Muscle layer of colon (tissue), 2 donors: ENCODE results near the gene NAV2.

Source experiments
- H3K27ac ChIP-seq: one replicate; pipeline ENCODE4 v1.7.0; 2013; ENCODE audit warnings: low read depth, mild to moderate bottlenecking, low read length, moderate library complexity
- H3K27me3 ChIP-seq, 2 donors: one replicate each; pipeline ENCODE4 v1.7.0; 2013; ENCODE audit warnings: low read length in 2 of 2, mild to moderate bottlenecking in 2 of 2; ENCODE audit not compliant: insufficient read depth in 2 of 2, control insufficient read depth in 1 of 2
- H3K36me3 ChIP-seq: one replicate; pipeline ENCODE4 v1.7.0; 2013; ENCODE audit warnings: mild to moderate bottlenecking, low read length; ENCODE audit not compliant: insufficient read depth
- H3K4me1 ChIP-seq: one replicate; pipeline ENCODE4 v1.7.0; 2013; ENCODE audit warnings: mild to moderate bottlenecking, low read length; ENCODE audit not compliant: insufficient read depth
- H3K4me3 ChIP-seq, 2 donors: one replicate each; pipeline ENCODE4 v1.7.0; 2013; ENCODE audit warnings: low read length in 2 of 2, low read depth in 1 of 2, mild to moderate bottlenecking in 1 of 2, moderate library complexity in 1 of 2
- H3K9ac ChIP-seq: one replicate; pipeline ENCODE4 v1.7.0; 2013; ENCODE audit warnings: low read length
- H3K9me3 ChIP-seq: one replicate; pipeline ENCODE4 v1.7.0; 2013; ENCODE audit warnings: mild to moderate bottlenecking, low read length
- donor health status: abdominal sarcoma.
- donor health status: Adenocarcinoma of cecum.

NAV2 gene

GRCh38 chr11:19690885-19691284, 21.8 kb upstream of the NAV2 start:
- H3K27ac ChIP-seq: no peak overlapping the region

GRCh38 chr11:19691815-19692500, 20.7 kb upstream of the NAV2 start:
- Histone ChIP-seq H3K36me3 (no peaks in the 10 kb centered on the region), H3K27me3 (no peaks in the 10 kb centered on the region), H3K4me3 (no peak overlapping the region), H3K9me3 (no peaks in the 10 kb centered on the region), H3K4me1 (peaks cover 36% of the 10 kb centered on the region), H3K9ac (no peak overlapping the region), H3K27ac (no peak overlapping the region)

More at GRCh38 chr11:19690885-19691284, 21.8 kb upstream of the NAV2 start:
- no peak overlapping the region for H3K9ac ChIP-seq
- no peak overlapping the region for H3K4me3 ChIP-seq
- no peaks in the 10 kb centered on the region for H3K9me3 ChIP-seq
- H3K4me1 ChIP-seq: peaks cover 37% of the 10 kb centered on the region
- H3K36me3 ChIP-seq: no peaks in the 10 kb centered on the region
- no peaks in the 10 kb centered on the region for H3K27me3 ChIP-seq

DNA sequence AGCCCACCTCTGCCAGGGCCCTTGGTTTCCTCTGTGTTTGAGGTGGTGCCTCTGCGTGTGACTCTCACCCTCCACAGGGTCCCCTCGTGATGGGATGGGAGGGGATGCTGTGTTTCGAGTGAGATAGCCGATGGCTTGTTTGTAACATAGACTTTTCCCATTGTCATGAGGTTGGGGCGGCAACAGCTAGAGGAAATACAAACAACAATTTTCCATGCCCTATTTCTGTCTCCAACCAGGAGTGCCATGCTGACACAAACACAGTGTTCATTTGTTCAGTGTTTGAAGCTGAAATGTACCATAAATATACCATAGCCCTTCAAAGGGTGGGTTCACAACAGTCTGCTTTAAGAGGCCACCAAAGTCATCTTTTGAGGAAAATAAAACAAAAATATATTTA, 19.5 kb upstream of the NAV2 start:
- no peak overlapping the region for H3K9ac ChIP-seq
- H3K36me3 ChIP-seq: no peaks in the 10 kb centered on the region
- H3K4me1 ChIP-seq: peaks cover 36% of the 10 kb centered on the region
- no peak overlapping the region for H3K4me3 ChIP-seq
- H3K9me3 ChIP-seq: no peaks in the 10 kb centered on the region
- no peaks in the 10 kb centered on the region for H3K27me3 ChIP-seq
- H3K27ac ChIP-seq: no peak overlapping the region

GRCh38 chr11:19694796-19695345, 17.8 kb upstream of the NAV2 start:
- H3K36me3 ChIP-seq: no peaks in the 10 kb centered on the region

DNA sequence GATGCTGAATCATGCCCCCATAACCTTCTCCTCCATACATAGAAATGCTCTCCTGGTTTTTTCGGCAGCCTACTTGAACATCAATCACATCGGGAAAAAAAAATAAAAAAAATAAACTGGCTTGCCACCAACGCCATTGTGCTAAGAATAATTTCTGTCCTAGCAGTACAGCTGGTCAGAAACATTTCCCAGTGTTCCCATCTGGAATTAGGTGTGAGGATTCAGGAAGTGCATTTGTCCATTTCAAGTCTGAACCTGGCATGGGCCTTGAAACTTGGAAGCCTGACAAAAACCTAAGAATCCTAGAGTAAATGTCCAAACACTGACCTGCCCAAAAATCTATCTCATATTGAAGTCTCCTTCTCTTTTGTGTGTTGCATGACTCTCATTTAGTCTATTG, 16.6 kb upstream of the NAV2 start:
- H3K9ac ChIP-seq: peak overlapping the region; percentile 14
- no peak overlapping the region for H3K4me3 ChIP-seq
- peaks cover 39% of the 10 kb centered on the region for H3K4me1 ChIP-seq
- H3K27ac ChIP-seq: peak overlapping the region; percentile 41
- H3K9me3 ChIP-seq: no peaks in the 10 kb centered on the region
- no peaks in the 10 kb centered on the region for H3K36me3 ChIP-seq
- no peaks in the 10 kb centered on the region for H3K27me3 ChIP-seq

More at GRCh38 chr11:19694796-19695345, 17.8 kb upstream of the NAV2 start:
- no peak overlapping the region for H3K4me3 ChIP-seq
- no peaks in the 10 kb centered on the region for H3K27me3 ChIP-seq
- no peak overlapping the region for H3K9ac ChIP-seq
- no peaks in the 10 kb centered on the region for H3K9me3 ChIP-seq
- H3K4me1 ChIP-seq: peaks cover 39% of the 10 kb centered on the region
- no peak overlapping the region for H3K27ac ChIP-seq

GRCh38 chr11:19696904-19697303, 15.7 kb upstream of the NAV2 start:
- no peak overlapping the region for H3K9ac ChIP-seq
- H3K27me3 ChIP-seq: no peaks in the 10 kb centered on the region
- peaks cover 45% of the 10 kb centered on the region for H3K4me1 ChIP-seq
- no peaks in the 10 kb centered on the region for H3K36me3 ChIP-seq
- H3K4me3 ChIP-seq: no peak overlapping the region
- no peak overlapping the region for H3K27ac ChIP-seq
- H3K9me3 ChIP-seq: no peaks in the 10 kb centered on the region

DNA sequence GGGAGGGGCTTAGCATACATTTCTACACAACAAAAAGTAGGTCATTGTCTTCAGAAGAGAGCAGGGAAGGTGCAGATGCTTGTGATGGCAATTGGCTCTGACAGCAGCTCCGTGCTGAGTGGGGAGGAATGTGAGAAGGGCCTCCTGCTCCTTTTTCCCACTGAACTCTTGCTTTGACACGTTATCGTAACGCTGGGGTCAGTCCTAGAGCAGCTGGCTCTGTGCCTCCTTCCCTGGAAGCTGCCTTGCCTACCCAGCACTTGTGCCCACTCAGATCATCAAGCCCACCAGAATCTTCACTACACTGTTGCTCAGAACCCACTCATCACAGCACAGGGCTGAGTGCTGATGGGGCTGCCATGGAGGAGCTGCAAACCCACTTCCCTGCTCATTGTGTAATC, 14.9 kb upstream of the NAV2 start:
- no peaks in the 10 kb centered on the region for H3K36me3 ChIP-seq
- H3K27me3 ChIP-seq: no peaks in the 10 kb centered on the region
- no peak overlapping the region for H3K9ac ChIP-seq
- no peak overlapping the region for H3K4me3 ChIP-seq
- peaks cover 50% of the 10 kb centered on the region for H3K4me1 ChIP-seq
- H3K9me3 ChIP-seq: no peaks in the 10 kb centered on the region
- peak overlapping the region; percentile 54 for H3K27ac ChIP-seq

DNA sequence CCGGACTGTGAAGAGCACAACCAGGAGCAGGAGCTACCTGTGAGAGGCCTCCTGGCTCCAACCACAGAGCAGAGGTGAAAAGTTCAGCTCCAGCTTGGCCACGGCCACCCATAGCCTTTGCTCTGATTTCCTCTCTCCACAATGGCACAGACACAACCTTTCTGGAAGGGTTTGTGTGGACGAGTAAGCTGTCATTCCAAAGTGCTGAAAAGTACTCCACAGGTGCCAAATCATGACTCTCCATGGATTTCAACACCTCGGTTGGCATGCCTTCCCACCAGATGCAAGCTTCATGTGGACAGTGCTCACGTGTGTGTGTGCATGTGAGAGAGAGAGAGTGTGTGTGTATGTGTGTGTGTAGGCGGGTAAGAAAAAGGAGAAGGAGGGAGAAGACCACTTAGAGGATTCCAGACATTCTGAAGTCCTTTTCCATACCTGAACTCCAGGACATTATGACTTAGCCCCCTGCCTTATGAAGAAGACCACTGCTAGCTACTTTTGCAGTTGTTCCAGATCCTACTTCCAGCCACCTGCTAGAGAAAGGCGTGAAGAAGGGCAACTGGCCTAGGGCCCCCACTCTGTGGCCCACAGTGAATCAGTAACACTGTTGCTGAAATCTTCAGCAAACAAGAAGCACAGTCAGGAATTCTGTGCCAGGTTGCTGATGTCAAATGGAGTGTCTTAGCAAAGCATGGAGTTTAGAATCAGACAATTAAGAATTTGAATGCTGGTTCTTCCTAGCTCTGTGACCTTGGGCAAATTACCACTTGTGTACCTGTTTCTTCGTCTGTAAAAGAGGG, 13.9 kb upstream of the NAV2 start:
- no peaks in the 10 kb centered on the region for H3K9me3 ChIP-seq
- H3K36me3 ChIP-seq: no peaks in the 10 kb centered on the region
- no peak overlapping the region for H3K9ac ChIP-seq
- no peaks in the 10 kb centered on the region for H3K27me3 ChIP-seq
- peaks cover 55% of the 10 kb centered on the region for H3K4me1 ChIP-seq
- H3K27ac ChIP-seq: peak overlapping the region; percentile 54
- H3K4me3 ChIP-seq: peak overlapping the region in 1 of 2 donors; percentile 23

GRCh38 chr11:19701421-19701820, 11.2 kb upstream of the NAV2 start:
- Histone ChIP-seq H3K4me3 (no peak overlapping the region), H3K36me3 (no peaks in the 10 kb centered on the region), H3K9ac (no peak overlapping the region), H3K4me1 (peaks cover 62% of the 10 kb centered on the region), H3K27ac (peak overlapping the region; percentile 41), H3K9me3 (no peaks in the 10 kb centered on the region), H3K27me3 (no peaks in the 10 kb centered on the region)

DNA sequence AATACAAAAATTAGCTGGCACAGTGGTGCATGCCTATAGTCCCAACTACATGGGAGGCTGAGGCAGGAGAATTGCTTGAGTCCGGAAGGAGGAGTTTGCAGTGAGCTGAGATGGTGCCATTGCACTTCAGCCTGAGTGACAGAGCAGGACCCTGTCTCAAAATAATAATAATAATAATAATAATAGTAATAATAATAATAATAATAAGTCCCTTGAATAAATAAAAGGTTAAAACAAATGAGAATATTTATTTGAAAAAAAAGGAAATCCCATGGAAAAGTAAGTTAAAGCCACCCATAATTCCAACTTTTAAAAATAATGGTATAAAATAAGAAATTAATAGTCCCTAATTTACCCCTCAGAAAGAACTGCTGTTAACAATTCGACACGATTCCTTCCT, 10.0 kb upstream of the NAV2 start:
- H3K4me3 ChIP-seq: no peak overlapping the region
- H3K27ac ChIP-seq: peak overlapping the region; percentile 70
- no peak overlapping the region for H3K9ac ChIP-seq
- H3K4me1 ChIP-seq: peaks cover 59% of the 10 kb centered on the region
- H3K36me3 ChIP-seq: no peaks in the 10 kb centered on the region
- H3K27me3 ChIP-seq: no peaks in the 10 kb centered on the region
- no peaks in the 10 kb centered on the region for H3K9me3 ChIP-seq

- no peaks in the 10 kb centered on the region for H3K36me3 ChIP-seq
- no peak overlapping the region for H3K9ac ChIP-seq
- H3K27ac ChIP-seq: peak overlapping the region; percentile 70
These were observed 9.4 kb upstream of the NAV2 start for GRCh38 chr11:19703211-19703610.

More at GRCh38 chr11:19703211-19703610, 9.4 kb upstream of the NAV2 start:
- Histone ChIP-seq H3K4me3 (no peak overlapping the region), H3K27me3 (no peaks in the 10 kb centered on the region), H3K4me1 (peaks cover 53% of the 10 kb centered on the region), H3K9me3 (no peaks in the 10 kb centered on the region)
